K562 (cell line): ENCODE measurements around the gene PGBD4. TPM values are rescaled to one million over a fixed set of nuclear protein-coding genes. Genes with fewer than 3 reads are reported as not detected.

Experiments used
- AFF4 ChIP-seq: sonication (generic); formaldehyde crosslinking; IDR thresholded peaks from 2 replicates; pipeline ENCODE4 v1.8.0; 2023; ENCODE audit warnings: mild to moderate bottlenecking, missing genetic modification reagents
- ARID3A ChIP-seq: IDR thresholded peaks from 2 replicates; pipeline ENCODE4 v1.6.1; 2012; ENCODE audit warnings: low read depth, low read length, improper control_type of control experiment, borderline replicate concordance
- ATF1 ChIP-seq, 2 experiments: fragments of 450-650 bp in 1 of 2; IDR thresholded peaks; 2 replicates each; pipeline ENCODE4 v1.6.1; 2016; ENCODE audit warnings: missing compliant biosample characterization in 1 of 2, missing genetic modification characterization in 1 of 2
- CREB1 ChIP-seq, 2 experiments: sonication (generic) in 1 of 2; formaldehyde crosslinking in 1 of 2; IDR thresholded peaks; 2 replicates each; pipeline versions ENCODE4 v1.6.1 to v1.8.0; 2012 to 2022; ENCODE audit warnings: inconsistent platforms in 1 of 2, mild to moderate bottlenecking in 1 of 2, missing genetic modification reagents in 1 of 2, moderate library complexity in 1 of 2
- ELF2 ChIP-seq: fragments of 250-450 bp; sonication (Bioruptor Pico); IDR thresholded peaks from 2 replicates; pipeline ENCODE4 v1.5.0; 2021; ENCODE audit warnings: mild to moderate bottlenecking
- FOXA1 ChIP-seq: fragments of 450-650 bp; IDR thresholded peaks from 2 replicates; pipeline ENCODE4 v1.6.1; 2016; ENCODE audit warnings: mild to moderate bottlenecking, borderline replicate concordance
- FOXA3 ChIP-seq, 2 experiments: fragments of 450-650 bp in 1 of 2; sonication (generic) in 1 of 2; formaldehyde crosslinking; IDR thresholded peaks in 1 of 2; conservative IDR thresholded peaks in 1 of 2; 2 replicates each; pipeline versions ENCODE4 v1.4.0 to v1.8.0; 2020 to 2022; ENCODE audit warnings: mild to moderate bottlenecking in 2 of 2, missing genetic modification reagents in 1 of 2
- KLF1 ChIP-seq: fragments of 450-650 bp; IDR thresholded peaks from 2 replicates; pipeline ENCODE4 v1.6.1; 2016; ENCODE audit warnings: missing genetic modification characterization, missing compliant biosample characterization
- MCM2 ChIP-seq: fragments of 450-650 bp; IDR thresholded peaks from 2 replicates; pipeline ENCODE4 v1.6.1; 2017; ENCODE audit warnings: low read depth, mild to moderate bottlenecking
- NCOA1 ChIP-seq: fragments of 450-650 bp; IDR thresholded peaks from 2 replicates; pipeline ENCODE4 v1.6.1; 2016; ENCODE audit warnings: low read depth
- NFATC3 ChIP-seq: fragments of 450-650 bp; IDR thresholded peaks from 2 replicates; pipeline ENCODE4 v1.6.1; 2017; ENCODE audit warnings: mild to moderate bottlenecking
- PKNOX1 ChIP-seq: fragments of 450-650 bp; IDR thresholded peaks from 2 replicates; pipeline ENCODE4 v1.6.1; 2016
- PURB ChIP-seq: sonication (generic); formaldehyde crosslinking; IDR thresholded peaks from 2 replicates; pipeline ENCODE4 v1.9.0; 2021; ENCODE audit warnings: low read depth, mild to moderate bottlenecking, missing genetic modification reagents
- SNAPC5 ChIP-seq: fragments of 250-450 bp; sonication (Bioruptor Pico); IDR thresholded peaks from 2 replicates; pipeline ENCODE4 v1.8.0; 2021; ENCODE audit warnings: moderate library complexity, mild to moderate bottlenecking, inconsistent platforms
- SRSF1 ChIP-seq: fragments of 200-400 bp; formaldehyde crosslinking; IDR thresholded peaks from 2 replicates; pipeline ENCODE4 v1.6.1; 2017; ENCODE audit warnings: mild to moderate bottlenecking, low read depth, low read length, moderate library complexity
- TRIM28 ChIP-seq: fragments of 450-650 bp; IDR thresholded peaks from 2 replicates; pipeline ENCODE4 v1.6.1; 2017
- WHSC1 ChIP-seq: IDR thresholded peaks from one replicate; pipeline ENCODE4 v1.6.1; 2012; ENCODE audit warnings: low read length, control low read depth, inconsistent platforms
- XRCC3 ChIP-seq: fragments of 450-650 bp; IDR thresholded peaks from 2 replicates; pipeline ENCODE4 v1.6.1; 2017; ENCODE audit warnings: mild to moderate bottlenecking, moderate library complexity
- ZFP36 ChIP-seq: fragments of 150-350 bp; IDR thresholded peaks from 2 replicates; pipeline ENCODE4 v1.6.1; 2018; ENCODE audit warnings: low read length, low read depth; ENCODE audit not compliant: partially characterized antibody
- ZNF740 ChIP-seq, 3 experiments: fragments of 200-800 bp in 1 of 3; sonication (Bioruptor generic) in 1 of 3; sonication (generic) in 1 of 3; formaldehyde crosslinking in 1 of 3; IDR thresholded peaks; 2 replicates each; pipeline versions ENCODE4 v1.6.1 to v1.8.0; 2016 to 2022; ENCODE audit warnings: mild to moderate bottlenecking in 2 of 3, missing compliant biosample characterization in 2 of 3, missing genetic modification characterization in 2 of 3, missing genetic modification reagents in 1 of 3
- polyA plus RNA-seq, 8 experiments: library from polyadenylated mRNA; depleted of rRNA in 4 of 8; stranded (reverse) in 5 of 8; unstranded in 3 of 8; fragments of >200 nt; fragmentation: Nextera tagmentation in 2 of 8; fragmentation: Illumina TruSeq in 1 of 8; extraction: Ambion mirVana in 2 of 8; extraction: Trizol in 1 of 8; gene quantifications; 2 replicates each; pipeline versions ENCODE4 v1.2.1 to v1.2.3, GENCODE V29; 2011 to 2014; ENCODE audit warnings: inconsistent platforms in 1 of 8, missing spikeins in 1 of 8
- total RNA-seq, 7 experiments: library from RNA; depleted of rRNA in 6 of 7; stranded (reverse); fragments of >200 nt in 6 of 7; fragmentation: Illumina TruSeq in 2 of 7; extraction: Trizol in 2 of 7; gene quantifications; 2 replicates each; pipeline versions ENCODE4 v1.2.1 to v1.2.3, GENCODE V29; 2011 to 2021; ENCODE audit warnings: low replicate concordance in 1 of 7

Gene PGBD4
- total and polyA plus RNA-seq, 9 of the 15 experiments (the other 6 are each of a cell fraction or from before 2014, with no cell fraction given), result 2.1 to 4.9 (median 2.7) TPM

- TF ChIP-seq SNAPC5 (CRISPR knock-in tag) (no peak), WHSC1 (no peak), KLF1 (no peak), MCM2 (no peak), NCOA1 (no peak), ZNF740 (CRISPR knock-in tag; IDR thresholded peaks at IDR 0.05) (no peak), ZNF740 (tag; IDR thresholded peaks at IDR 0.05) (no peak), FOXA1 (no peak), ATF1 (CRISPR knock-in tag; IDR thresholded peaks at IDR 0.05) (peak; percentile 94), ATF1 (tag; IDR thresholded peaks at IDR 0.05) (peak; percentile 99), TRIM28 (no peak), AFF4 (CRISPR knock-in tag) (no peak; the same call in 1 of the 2 replicates), PKNOX1 (peak; percentile 87), FOXA3 (CRISPR knock-in tag; conservative IDR thresholded peaks at IDR 0.05 in 1 of 2, IDR thresholded peaks at IDR 0.05 in 1 of 2) (no peak), ZFP36 (no peak), NFATC3 (no peak), SRSF1 (no peak), ARID3A (no peak), XRCC3 (no peak), PURB (CRISPR knock-in tag) (no peak), CREB1 (IDR thresholded peaks at IDR 0.05) (peak; percentile 99), CREB1 (CRISPR knock-in tag; IDR thresholded peaks at IDR 0.05) (peak; percentile 99), ELF2 (CRISPR knock-in tag) (peak; percentile 100)
Measured at GRCh38 chr15:34101366-34102174, at the start of gene PGBD4, which contains the start of gene EMC7 (continued).
